WTC11 (cell line): ENCODE measurements around the gene TNFAIP2. TPM values are rescaled to one million over a fixed set of nuclear protein-coding genes. Genes with fewer than 3 reads are reported as not detected.

Source experiments
- ATAC-seq: fragments of 200-7000 bp; cut with Tn5 transposase; 2 replicates; pipeline ENCODE4 v1.10.0; 2021; ENCODE audit warnings: mild to moderate bottlenecking, moderate library complexity
- CTCF ChIA-PET: fragments of 300-600 bp; sonication (Branson Sonifier 250); formaldehyde crosslinking; loops from one replicate; lab custom pipeline; 2021; ENCODE audit warnings: antibody characterized with exemption; lab: Charles Lee
- POLR2A ChIA-PET: fragments of 350-600 bp; sonication (Branson Sonifier 250); formaldehyde crosslinking; loops from one replicate; lab custom pipeline; 2021; ENCODE audit warnings: antibody characterized with exemption; lab: Charles Lee
- DNase-seq: peaks from one replicate; pipeline ENCODE4 v3.0.0; 2021; ENCODE audit warnings: low spot score
- H3K27ac Mint-ChIP-seq: 2 replicates; pipeline ENCODE4 v1.8.0; 2021; ENCODE audit warnings: mixed read lengths
- H3K27me3 Mint-ChIP-seq: 2 replicates; pipeline ENCODE4 v1.8.0; 2021; ENCODE audit warnings: low read depth, mild to moderate bottlenecking, moderate library complexity, mixed read lengths
- H3K36me3 Mint-ChIP-seq: 2 replicates; pipeline ENCODE4 v1.8.0; 2021; ENCODE audit warnings: mixed read lengths
- H3K4me1 Mint-ChIP-seq: 2 replicates; pipeline ENCODE4 v1.8.0; 2022; ENCODE audit warnings: mixed read lengths
- H3K4me3 Mint-ChIP-seq: 2 replicates; pipeline ENCODE4 v1.8.0; 2021; ENCODE audit warnings: mild to moderate bottlenecking, moderate library complexity, mixed read lengths
- H3K9me3 Mint-ChIP-seq: 2 replicates; pipeline ENCODE4 v1.8.0; 2021; ENCODE audit warnings: mixed read lengths
- ATF1 ChIP-seq: sonication (generic); formaldehyde crosslinking; IDR thresholded peaks from 2 replicates; pipeline ENCODE4 v1.8.1; 2023; ENCODE audit warnings: mild to moderate bottlenecking, moderate library complexity, missing genetic modification reagents
- ELF4 ChIP-seq: sonication (generic); formaldehyde crosslinking; IDR thresholded peaks from 2 replicates; pipeline ENCODE4 v1.8.1; 2022; ENCODE audit warnings: low read depth, mild to moderate bottlenecking, moderate library complexity, missing genetic modification reagents
- ETV6 ChIP-seq: sonication (generic); formaldehyde crosslinking; IDR thresholded peaks from 2 replicates; pipeline ENCODE4 v1.8.1; 2022; ENCODE audit warnings: mild to moderate bottlenecking, missing genetic modification reagents
- FOXJ3 ChIP-seq: sonication (generic); formaldehyde crosslinking; IDR thresholded peaks from 2 replicates; pipeline ENCODE4 v1.9.0; 2021; ENCODE audit warnings: missing genetic modification reagents, mild to moderate bottlenecking, borderline replicate concordance
- FOXK1 ChIP-seq: sonication (generic); formaldehyde crosslinking; IDR thresholded peaks from 2 replicates; pipeline ENCODE4 v1.8.0; 2022; ENCODE audit warnings: mild to moderate bottlenecking, moderate library complexity, missing genetic modification reagents
- JAZF1 ChIP-seq: fragments of 250-450 bp; sonication (Bioruptor Pico); IDR thresholded peaks from 2 replicates; pipeline ENCODE4 v1.9.0; 2021; ENCODE audit warnings: moderate library complexity, mild to moderate bottlenecking, inconsistent platforms
- MXD4 ChIP-seq: fragments of 250-450 bp; sonication (Bioruptor Pico); IDR thresholded peaks from 2 replicates; pipeline ENCODE4 v1.8.0; 2021; ENCODE audit warnings: mild to moderate bottlenecking, moderate library complexity, borderline replicate concordance
- MYBL2 ChIP-seq: sonication (generic); formaldehyde crosslinking; IDR thresholded peaks from 2 replicates; pipeline ENCODE4 v1.8.1; 2023; ENCODE audit warnings: mild to moderate bottlenecking, moderate library complexity, missing genetic modification reagents
- NR1H2 ChIP-seq: sonication (generic); formaldehyde crosslinking; IDR thresholded peaks from 2 replicates; pipeline ENCODE4 v1.9.0; 2021; ENCODE audit warnings: mild to moderate bottlenecking, moderate library complexity, missing genetic modification reagents
- PRDM15 ChIP-seq: sonication (generic); formaldehyde crosslinking; IDR thresholded peaks from 2 replicates; pipeline ENCODE4 v1.8.0; 2022; ENCODE audit warnings: missing genetic modification reagents
- PRRX2 ChIP-seq: fragments of 250-450 bp; sonication (Bioruptor Pico); IDR thresholded peaks from 2 replicates; pipeline ENCODE4 v1.8.0; 2021; ENCODE audit warnings: mild to moderate bottlenecking
- RELA ChIP-seq: sonication (generic); formaldehyde crosslinking; IDR thresholded peaks from 2 replicates; pipeline ENCODE4 v1.8.1; 2022; ENCODE audit warnings: missing genetic modification reagents, mild to moderate bottlenecking, borderline replicate concordance
- SMAD3 ChIP-seq: sonication (generic); formaldehyde crosslinking; IDR thresholded peaks from 2 replicates; pipeline ENCODE4 v1.8.0; 2022; ENCODE audit warnings: missing genetic modification reagents, mild to moderate bottlenecking, borderline replicate concordance
- SOX15 ChIP-seq: fragments of 250-450 bp; sonication (Bioruptor Pico); IDR thresholded peaks from 2 replicates; pipeline ENCODE4 v1.9.0; 2021; ENCODE audit warnings: mild to moderate bottlenecking
- TEAD1 ChIP-seq: sonication (generic); formaldehyde crosslinking; IDR thresholded peaks from 2 replicates; pipeline ENCODE4 v1.8.0; 2022; ENCODE audit warnings: mild to moderate bottlenecking, missing genetic modification reagents
- TEAD4 ChIP-seq: sonication (generic); formaldehyde crosslinking; IDR thresholded peaks from 2 replicates; pipeline ENCODE4 v1.8.0; 2022; ENCODE audit warnings: mild to moderate bottlenecking, missing genetic modification reagents
- ZBTB43 ChIP-seq: sonication (generic); formaldehyde crosslinking; IDR thresholded peaks from 2 replicates; pipeline ENCODE4 v1.8.1; 2023; ENCODE audit warnings: mild to moderate bottlenecking, missing genetic modification reagents
- ZNF532 ChIP-seq: fragments of 250-450 bp; sonication (Bioruptor Pico); IDR thresholded peaks from 2 replicates; pipeline ENCODE4 v1.9.0; 2021; ENCODE audit warnings: mild to moderate bottlenecking, borderline replicate concordance
- total RNA-seq: library from RNA; stranded (reverse); gene quantifications from 3 replicates; pipeline ENCODE4 v1.2.3, GENCODE V29; 2021
- TF ChIP-seq, protein P1 (sequence below): fragments of 250-450 bp; sonication (Bioruptor Pico); IDR thresholded peaks from 2 replicates; pipeline ENCODE4 v1.8.0; 2021; ENCODE audit warnings: mild to moderate bottlenecking
- TF ChIP-seq, protein P2 (sequence below): sonication (generic); formaldehyde crosslinking; IDR thresholded peaks from 2 replicates; pipeline ENCODE4 v1.8.0; 2022; ENCODE audit warnings: mild to moderate bottlenecking, missing genetic modification reagents

TNFAIP2 gene
- total RNA-seq, 1 experiment from 2014 or later = 24.1 TPM

DNA sequence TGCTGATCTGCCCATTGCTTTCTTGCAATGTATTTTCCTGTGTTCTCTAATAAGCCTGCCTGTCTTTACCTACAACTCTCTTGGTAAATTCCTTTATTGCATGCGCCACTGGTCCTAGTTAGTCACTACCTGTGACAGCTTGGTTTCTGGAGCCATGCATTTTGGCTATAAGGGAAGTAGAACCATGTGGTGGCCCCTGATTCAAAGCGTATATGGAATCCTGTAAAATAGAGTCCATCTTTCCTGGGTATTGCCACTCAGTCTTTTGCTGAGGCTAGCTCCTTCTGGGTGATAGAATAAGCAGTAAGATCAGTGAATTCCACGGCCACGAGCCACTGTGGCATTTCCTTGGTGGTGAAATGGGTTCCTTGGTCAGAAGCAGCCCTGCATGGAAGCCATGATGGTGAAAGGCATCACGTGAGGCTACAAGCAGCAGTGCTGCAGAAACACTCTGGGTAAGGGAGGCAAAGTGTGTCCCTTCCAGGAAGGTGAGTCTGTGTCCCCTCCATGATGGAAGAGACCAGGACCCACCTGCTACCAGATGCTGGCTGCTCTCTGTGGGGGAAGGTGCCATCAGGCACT, 19.6 kb downstream of the TNFAIP2 start (continued):
- no peak for TF ChIP-seq ZNF532
- TF ChIP-seq MXD4 (CRISPR knock-in tag) = no peak
- TF ChIP-seq MYBL2 (CRISPR knock-in tag) = no peak
- TF ChIP-seq SOX15 (CRISPR knock-in tag) = no peak
- TF ChIP-seq ELF4 (CRISPR knock-in tag) = no peak
- TF ChIP-seq FOXJ3 (CRISPR knock-in tag) = no peak
- TF ChIP-seq, all 79 proteins: peak for 0

GRCh38 chr14:103143506-103143905, 20.2 kb downstream of the TNFAIP2 start:
- Mint-ChIP-seq H3K4me3 (no peak overlapping the region), H3K9me3 (no peaks in the 10 kb centered on the region), H3K36me3 (no peaks in the 10 kb centered on the region), H3K27me3 (peaks cover 18% of the 10 kb centered on the region), H3K4me1 (peaks cover 21% of the 10 kb centered on the region), H3K27ac (no peak overlapping the region)
- ATAC-seq (no peak), DNase-seq (no peak)
- ChIA-PET CTCF (no interaction called here), POLR2A (no interaction called here)
- TF ChIP-seq MXD4 (CRISPR knock-in tag) (0 out of 2 replicates have a peak, but pooled peaks have one; percentile 26), SOX15 (CRISPR knock-in tag) (no peak)

DNA sequence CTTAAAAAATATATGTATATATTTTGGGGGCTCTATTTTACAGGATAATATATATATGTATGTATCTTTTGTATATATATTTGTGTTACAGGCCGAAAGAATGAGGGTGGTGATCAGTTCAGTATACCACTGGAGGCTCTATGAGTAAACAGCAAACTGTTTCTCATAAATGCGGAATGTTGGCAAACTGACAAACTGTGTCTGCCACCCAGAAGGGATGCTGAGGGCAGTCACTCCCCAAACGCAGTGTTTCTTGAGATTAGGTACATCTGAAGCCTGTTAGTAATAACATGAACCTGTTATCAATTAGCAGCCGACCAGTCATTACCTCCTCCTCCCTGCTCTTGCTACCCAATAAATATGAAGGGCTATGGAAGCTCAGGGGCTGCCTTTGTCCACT, 20.8 kb downstream of the TNFAIP2 start:
- CTCF ChIA-PET = interaction anchor here (1.2 kb wide), 1 partner anchor 39 kb away, joined by 6 read pairs; no protein-coding TSS in a partner anchor
- POLR2A ChIA-PET = no interaction called here
- peaks cover 17% of the 10 kb centered on the region for H3K27me3 Mint-ChIP-seq
- TF ChIP-seq SMAD3 (CRISPR knock-in tag) (no peak), ATF1 (CRISPR knock-in tag) (no peak), TEAD4 (CRISPR knock-in tag) (no peak), ETV6 (CRISPR knock-in tag) (no peak), PRRX2 (no peak), SOX15 (CRISPR knock-in tag) (no peak), TEAD1 (CRISPR knock-in tag) (no peak), RELA (no peak), ZBTB43 (no peak), NR1H2 (CRISPR knock-in tag) (no peak), FOXK1 (no peak), FOXJ3 (CRISPR knock-in tag) (no peak), PRDM15 (CRISPR knock-in tag) (no peak), JAZF1 (no peak)
- TF ChIP-seq, protein P1, sequence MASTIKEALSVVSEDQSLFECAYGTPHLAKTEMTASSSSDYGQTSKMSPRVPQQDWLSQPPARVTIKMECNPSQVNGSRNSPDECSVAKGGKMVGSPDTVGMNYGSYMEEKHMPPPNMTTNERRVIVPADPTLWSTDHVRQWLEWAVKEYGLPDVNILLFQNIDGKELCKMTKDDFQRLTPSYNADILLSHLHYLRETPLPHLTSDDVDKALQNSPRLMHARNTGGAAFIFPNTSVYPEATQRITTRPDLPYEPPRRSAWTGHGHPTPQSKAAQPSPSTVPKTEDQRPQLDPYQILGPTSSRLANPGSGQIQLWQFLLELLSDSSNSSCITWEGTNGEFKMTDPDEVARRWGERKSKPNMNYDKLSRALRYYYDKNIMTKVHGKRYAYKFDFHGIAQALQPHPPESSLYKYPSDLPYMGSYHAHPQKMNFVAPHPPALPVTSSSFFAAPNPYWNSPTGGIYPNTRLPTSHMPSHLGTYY = no peak
- TF ChIP-seq, protein P2, sequence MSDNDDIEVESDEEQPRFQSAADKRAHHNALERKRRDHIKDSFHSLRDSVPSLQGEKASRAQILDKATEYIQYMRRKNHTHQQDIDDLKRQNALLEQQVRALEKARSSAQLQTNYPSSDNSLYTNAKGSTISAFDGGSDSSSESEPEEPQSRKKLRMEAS (CRISPR knock-in tag) = no peak
- DNase-seq (no peak), ATAC-seq (no peak)
- peaks cover 20% of the 10 kb centered on the region for H3K4me1 Mint-ChIP-seq
- no peak overlapping the region for H3K4me3 Mint-ChIP-seq
- H3K27ac Mint-ChIP-seq = no peak overlapping the region
- no peaks in the 10 kb centered on the region for H3K9me3 Mint-ChIP-seq
- no peaks in the 10 kb centered on the region for H3K36me3 Mint-ChIP-seq
